Gastroesophageal sphincter (tissue), 4 donors: ENCODE data around the gene HNF4A. TPM values are rescaled to one million over a fixed set of nuclear protein-coding genes. Genes with fewer than 3 reads are reported as not detected.

ENCODE experiments used
- ATAC-seq: fragments of 150-250 bp; one replicate; pipeline ENCODE4 v1.9.1; 2016; ENCODE audit warnings: mild to moderate bottlenecking, moderate library complexity
- H3K27ac ChIP-seq, 4 donors: fragments of 200-600 bp; sonication (generic) in 3 of 4; 1 replicate in 3 of 4; 2 replicates in 1 of 4; pipeline ENCODE4 v1.5.1; 2016 to 2019
- H3K27me3 ChIP-seq: fragments of 200-600 bp; sonication (generic); one replicate; pipeline ENCODE4 v1.5.1; 2019
- H3K36me3 ChIP-seq, 2 donors: fragments of 200-600 bp; sonication (generic); one replicate each; pipeline ENCODE4 v1.5.1; 2019; ENCODE audit warnings: control low read depth in 1 of 2
- H3K4me1 ChIP-seq, 3 donors: fragments of 200-600 bp; sonication (generic); 1 replicate in 2 of 3; 2 replicates in 1 of 3; pipeline ENCODE4 v1.5.1; 2016 to 2019; ENCODE audit warnings: control low read depth in 2 of 3
- H3K4me3 ChIP-seq, 2 donors: fragments of 200-600 bp; sonication (generic); one replicate each; pipeline ENCODE4 v1.5.1; 2019; ENCODE audit warnings: mild to moderate bottlenecking in 1 of 2, moderate library complexity in 1 of 2
- H3K9me3 ChIP-seq, 3 donors: fragments of 200-600 bp; sonication (generic); one replicate each; pipeline ENCODE4 v1.5.1; 2017 to 2019; ENCODE audit warnings: control low read depth in 2 of 3
- CTCF ChIP-seq, 4 experiments: fragments of 200-600 bp in 2 of 4; fragments of 450-650 bp in 2 of 4; sonication (generic) in 1 of 4; IDR thresholded peaks; one replicate each; pipeline ENCODE4 v1.5.1; 2017 to 2019; ENCODE audit warnings: antibody characterized with exemption in 4 of 4, mild to moderate bottlenecking in 2 of 4, moderate library complexity in 2 of 4
- EP300 ChIP-seq: sonication (generic); formaldehyde crosslinking; IDR thresholded peaks from one replicate; pipeline ENCODE4 v1.6.1; 2017; ENCODE audit warnings: antibody characterized with exemption, mild to moderate bottlenecking
- POLR2A ChIP-seq, 2 donors: fragments of 450-650 bp; IDR thresholded peaks; one replicate each; pipeline ENCODE4 v1.6.1; 2017; ENCODE audit warnings: antibody characterized with exemption in 2 of 2, mild to moderate bottlenecking in 2 of 2, moderate library complexity in 1 of 2
- POLR2AphosphoS5 ChIP-seq: sonication (generic); formaldehyde crosslinking; IDR thresholded peaks from one replicate; pipeline ENCODE4 v1.6.1; 2017; ENCODE audit warnings: antibody characterized with exemption
- WGBS, 2 donors: methylation state at CpG; one replicate each; pipeline ENCODE4 v1.1.5; 2018; ENCODE audit warnings: low coverage in 1 of 2; 5-methylcytosine and 5-hydroxymethylcytosine counted together
- total RNA-seq, 4 donors: library from RNA; depleted of rRNA; stranded (reverse); fragments of >200 nt; gene quantifications; one replicate each; pipeline ENCODE4 v1.1.0, GENCODE V29; 2016

The HNF4A gene
- total RNA-seq, 4 donors from 2014 or later, result not detected

DNA sequence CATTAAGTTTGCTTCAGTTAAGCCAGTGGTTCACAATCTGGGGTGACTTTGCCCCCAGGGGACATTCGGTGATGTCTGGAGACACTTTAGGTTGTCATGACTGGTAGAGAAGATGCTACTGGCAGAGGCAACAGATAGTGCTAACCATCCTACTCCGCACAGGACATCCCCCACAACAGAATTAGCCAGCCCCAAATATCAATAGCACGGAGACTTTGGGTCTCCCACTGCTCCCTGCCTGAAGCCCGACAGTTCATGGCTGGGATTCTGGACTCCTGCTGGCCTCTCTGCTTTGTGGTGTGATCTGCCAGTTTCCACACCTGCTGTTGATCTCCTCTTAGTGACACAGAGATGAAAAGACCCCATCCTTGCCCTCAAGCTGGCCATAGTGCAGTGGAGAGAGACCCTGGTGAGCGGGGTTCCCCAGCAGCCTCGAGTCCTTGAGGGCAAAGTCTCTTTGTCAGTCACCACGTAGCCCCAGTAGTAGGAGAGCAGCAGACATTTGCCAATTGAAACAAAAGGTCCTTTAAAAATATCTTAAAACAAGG lies 95.5 kb downstream of the HNF4A start:
- H3K27me3 ChIP-seq, result peaks cover 6% of the 10 kb centered on the region
- H3K4me1 ChIP-seq, result no peaks in the 10 kb centered on the region
- no peaks in the 10 kb centered on the region for H3K9me3 ChIP-seq
- no peak overlapping the region for H3K4me3 ChIP-seq
- no peak for ATAC-seq
- TF ChIP-seq POLR2A (IDR thresholded peaks at IDR 0.05) (no peak), EP300 (no peak), POLR2AphosphoS5 (no peak), CTCF (IDR thresholded peaks at IDR 0.05) (no peak)
- WGBS, 2 donors, result 73 to 80% methylated on average over 1 to 3 of the region's 7 CpGs
- no peaks in the 10 kb centered on the region for H3K36me3 ChIP-seq
- no peak overlapping the region for H3K27ac ChIP-seq

GRCh38 chr20:44454306-44454963 lies 98.9 kb downstream of the HNF4A start:
- ATAC-seq, result no peak
- 79% methylated on average over 6 to 7 of the region's 7 CpGs for WGBS, 2 donors
- H3K4me1 ChIP-seq, result no peaks in the 10 kb centered on the region

DNA sequence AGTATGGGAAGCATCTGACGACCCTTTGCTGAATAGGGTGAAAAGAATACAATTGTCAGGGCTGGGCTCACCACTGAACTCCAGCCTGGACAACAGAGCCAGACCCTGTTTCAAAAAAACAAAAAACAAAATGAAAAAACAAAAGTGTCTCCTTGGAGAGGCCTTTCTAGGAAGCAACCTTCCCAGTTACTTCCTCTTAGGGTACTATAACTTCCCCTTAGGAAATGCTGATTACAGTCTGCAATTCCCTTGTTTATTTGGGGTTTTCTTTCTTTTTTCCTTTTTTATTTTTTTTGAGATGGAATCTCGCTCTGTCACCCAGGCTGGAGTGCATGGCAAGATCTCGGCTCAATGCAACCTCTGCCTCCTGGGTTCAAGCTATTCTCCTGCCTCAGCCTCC lies 99.6 kb downstream of the HNF4A start:
- H3K4me1 ChIP-seq, result no peaks in the 10 kb centered on the region
- TF ChIP-seq EP300, result no peak
- no peak for TF ChIP-seq POLR2A (IDR thresholded peaks at IDR 0.05)
- TF ChIP-seq CTCF (IDR thresholded peaks at IDR 0.05), result no peak
- no peaks in the 10 kb centered on the region for H3K9me3 ChIP-seq
- ATAC-seq, result no peak
- H3K36me3 ChIP-seq, result no peaks in the 10 kb centered on the region
- H3K4me3 ChIP-seq, result no peak overlapping the region
- H3K27me3 ChIP-seq, result peaks cover 6% of the 10 kb centered on the region
- H3K27ac ChIP-seq, result no peak overlapping the region
- WGBS, 2 donors, result 44 to 53% methylated on average over 2 to 3 of the region's 3 CpGs

More at GRCh38 chr20:44454306-44454963, 98.9 kb downstream of the HNF4A start:
- Histone ChIP-seq H3K36me3 (no peaks in the 10 kb centered on the region), H3K4me3 (no peak overlapping the region), H3K9me3 (no peaks in the 10 kb centered on the region), H3K27ac (no peak overlapping the region), H3K27me3 (peaks cover 6% of the 10 kb centered on the region)
- no peak for TF ChIP-seq EP300
- no peak for TF ChIP-seq CTCF (IDR thresholded peaks at IDR 0.05)
- TF ChIP-seq POLR2AphosphoS5, result no peak

- Histone ChIP-seq H3K4me1 (no peaks in the 10 kb centered on the region), H3K27me3 (peaks cover 6% of the 10 kb centered on the region), H3K27ac (no peak overlapping the region), H3K36me3 (no peaks in the 10 kb centered on the region), H3K9me3 (no peaks in the 10 kb centered on the region), H3K4me3 (no peak overlapping the region)
- TF ChIP-seq EP300, result no peak
- 78 to 80% methylated on average over 2 to 5 of the region's 8 CpGs for WGBS, 2 donors
- ATAC-seq, result no peak
These were observed 101.1 kb downstream of the HNF4A start for GRCh38 chr20:44456611-44457010.

GRCh38 chr20:44457016-44457415 lies 101.5 kb downstream of the HNF4A start:
- no peak overlapping the region for H3K27ac ChIP-seq
- no peak for ATAC-seq
- TF ChIP-seq CTCF (IDR thresholded peaks at IDR 0.05) (no peak), POLR2AphosphoS5 (no peak), POLR2A (IDR thresholded peaks at IDR 0.05) (no peak), EP300 (no peak)
- H3K4me1 ChIP-seq, result no peaks in the 10 kb centered on the region
- no peaks in the 10 kb centered on the region for H3K36me3 ChIP-seq
- 58 to 62% methylated on average over 5 to 6 of the region's 6 CpGs for WGBS, 2 donors
- no peaks in the 10 kb centered on the region for H3K9me3 ChIP-seq
- peaks cover 6% of the 10 kb centered on the region for H3K27me3 ChIP-seq
- H3K4me3 ChIP-seq, result no peak overlapping the region
